ENCODE measurements around the gene SLIT1.

Gene SLIT1

GRCh38 chr10:97011397-97011796 is 174.4 kb downstream of the SLIT1 start:
- DNase-seq = no peak
- H3K4me3 ChIP-seq = no peak overlapping the region
- no peak for TF ChIP-seq CTCF (IDR thresholded peaks at IDR 0.05)
- H3K9me3 ChIP-seq = peaks cover 0 to 16% (median 5%) of the 10 kb centered on the region in 3 donors
- no peak overlapping the region for H3K27ac ChIP-seq
- intact Hi-C loops (cut with DNase I; ENCODE audit: low total_unique reads) = no loop called here
- H3K4me1 ChIP-seq = no peaks in the 10 kb centered on the region
- H3K27me3 ChIP-seq = no peaks in the 10 kb centered on the region
- H3K36me3 ChIP-seq = no peaks in the 10 kb centered on the region

- intact Hi-C loops (cut with DNase I; ENCODE audit: low total_unique reads) = no loop called here
- no peak for TF ChIP-seq CTCF (IDR thresholded peaks at IDR 0.05)
- no peak overlapping the region for H3K4me3 ChIP-seq
- no peak overlapping the region for H3K27ac ChIP-seq
- DNase-seq = no peak
- peaks cover 0 to 16% (median 5%) of the 10 kb centered on the region in 3 donors for H3K9me3 ChIP-seq
- no peaks in the 10 kb centered on the region for H3K36me3 ChIP-seq
- H3K4me1 ChIP-seq = no peaks in the 10 kb centered on the region
- H3K27me3 ChIP-seq = no peaks in the 10 kb centered on the region
Observed at GRCh38 chr10:97010695-97011206, 175.0 kb downstream of the SLIT1 start.

- H3K27me3 ChIP-seq = no peaks in the 10 kb centered on the region
- no peaks in the 10 kb centered on the region for H3K4me1 ChIP-seq
- intact Hi-C loops (cut with DNase I; ENCODE audit: low total_unique reads) = no loop called here
- TF ChIP-seq CTCF (IDR thresholded peaks at IDR 0.05) = no peak
- no peak overlapping the region for H3K4me3 ChIP-seq
- H3K27ac ChIP-seq = no peak overlapping the region
- H3K9me3 ChIP-seq = peaks cover 0 to 16% (median 5%) of the 10 kb centered on the region in 3 donors
- no peak for DNase-seq
- H3K36me3 ChIP-seq = no peaks in the 10 kb centered on the region
Observed at GRCh38 chr10:97007417-97007816, 178.3 kb downstream of the SLIT1 start.

GRCh38 chr10:97006364-97006763 is 179.4 kb downstream of the SLIT1 start:
- intact Hi-C loops (cut with DNase I; ENCODE audit: low total_unique reads) = no loop called here
- peaks cover 0 to 16% (median 5%) of the 10 kb centered on the region in 3 donors for H3K9me3 ChIP-seq
- no peak for TF ChIP-seq CTCF (IDR thresholded peaks at IDR 0.05)
- H3K27me3 ChIP-seq = no peaks in the 10 kb centered on the region
- H3K4me3 ChIP-seq = no peak overlapping the region
- H3K36me3 ChIP-seq = no peaks in the 10 kb centered on the region
- H3K4me1 ChIP-seq = no peaks in the 10 kb centered on the region
- no peak for DNase-seq
- no peak overlapping the region for H3K27ac ChIP-seq

GRCh38 chr10:97005349-97005748 is 180.4 kb downstream of the SLIT1 start:
- no peaks in the 10 kb centered on the region for H3K4me1 ChIP-seq
- no peak for TF ChIP-seq CTCF (IDR thresholded peaks at IDR 0.05)
- no peak overlapping the region for H3K27ac ChIP-seq

GRCh38 chr10:97004591-97004990 is 181.2 kb downstream of the SLIT1 start:
- no peak for DNase-seq

More at GRCh38 chr10:97005349-97005748, 180.4 kb downstream of the SLIT1 start:
- Histone ChIP-seq H3K36me3 (no peaks in the 10 kb centered on the region), H3K27me3 (no peaks in the 10 kb centered on the region), H3K4me3 (no peak overlapping the region), H3K9me3 (peaks cover 0 to 16% (median 5%) of the 10 kb centered on the region in 3 donors)
- intact Hi-C loops (cut with DNase I; ENCODE audit: low total_unique reads) = no loop called here
- DNase-seq = no peak

More at GRCh38 chr10:97004591-97004990, 181.2 kb downstream of the SLIT1 start:
- no peak overlapping the region for H3K27ac ChIP-seq
- no peak for TF ChIP-seq CTCF (IDR thresholded peaks at IDR 0.05)
- no peaks in the 10 kb centered on the region for H3K4me1 ChIP-seq
- no peaks in the 10 kb centered on the region for H3K36me3 ChIP-seq
- intact Hi-C loops (cut with DNase I; ENCODE audit: low total_unique reads) = no loop called here
- H3K4me3 ChIP-seq = no peak overlapping the region
- peaks cover 0 to 16% (median 5%) of the 10 kb centered on the region in 3 donors for H3K9me3 ChIP-seq
- H3K27me3 ChIP-seq = no peaks in the 10 kb centered on the region
